HL-60 (cell line): Measurements from ENCODE around the gene VAV2.

ENCODE experiments used
- POLR2AphosphoS5 ChIP-seq: IDR thresholded peaks from 2 replicates; pipeline ENCODE4 v1.6.1; 2012; ENCODE audit warnings: low read depth
- TF ChIP-seq, protein P1 (sequence below): IDR thresholded peaks from one replicate; pipeline ENCODE4 v1.5.1; 2011; ENCODE audit warnings: low read length, control low read depth, inconsistent platforms; ENCODE audit not compliant: insufficient read depth

DNA sequence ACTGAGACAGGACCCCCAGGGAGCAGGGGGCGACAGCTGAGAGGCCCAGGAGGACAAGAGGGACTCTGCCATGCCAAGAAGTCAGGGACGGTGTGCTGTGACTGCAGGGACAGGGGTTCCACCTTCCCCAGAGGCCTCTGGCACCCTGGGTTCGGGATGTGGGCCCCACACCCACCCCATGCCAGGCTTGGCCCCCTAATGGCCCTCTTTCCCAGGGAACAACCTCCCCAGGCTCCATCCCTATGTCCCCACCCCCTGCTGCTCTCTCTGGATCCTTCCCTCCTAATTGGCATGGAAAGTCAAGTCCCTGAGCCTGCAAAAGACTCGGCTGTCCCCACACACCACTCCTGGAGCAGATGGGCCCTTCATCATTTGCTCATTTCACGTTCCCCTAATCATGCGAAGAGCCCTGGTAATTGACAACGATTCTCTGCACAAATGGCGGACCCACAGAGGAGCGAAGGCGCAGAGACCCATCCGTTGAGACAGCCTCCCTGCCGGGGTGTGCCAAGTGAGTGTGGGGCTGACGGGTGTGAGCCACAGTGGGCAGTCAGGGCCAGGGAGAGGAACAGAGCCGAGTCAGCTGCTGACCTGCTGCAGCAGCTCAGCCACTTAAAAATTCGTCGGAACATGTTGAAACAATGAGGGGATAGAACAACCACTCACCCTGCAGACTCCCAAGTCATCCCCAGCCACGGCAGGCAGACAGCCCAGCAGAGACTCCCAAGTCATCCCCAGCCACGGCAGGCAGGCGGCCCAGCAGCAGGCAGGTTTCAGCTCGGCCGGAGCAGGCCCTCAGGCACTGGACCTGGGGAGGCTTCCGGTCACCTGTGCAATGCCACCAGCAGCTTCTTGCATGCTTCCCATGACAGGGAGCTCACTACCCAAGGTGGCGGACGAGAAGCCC lies 109.0 kb downstream of the VAV2 start:
- TF ChIP-seq, protein P1, sequence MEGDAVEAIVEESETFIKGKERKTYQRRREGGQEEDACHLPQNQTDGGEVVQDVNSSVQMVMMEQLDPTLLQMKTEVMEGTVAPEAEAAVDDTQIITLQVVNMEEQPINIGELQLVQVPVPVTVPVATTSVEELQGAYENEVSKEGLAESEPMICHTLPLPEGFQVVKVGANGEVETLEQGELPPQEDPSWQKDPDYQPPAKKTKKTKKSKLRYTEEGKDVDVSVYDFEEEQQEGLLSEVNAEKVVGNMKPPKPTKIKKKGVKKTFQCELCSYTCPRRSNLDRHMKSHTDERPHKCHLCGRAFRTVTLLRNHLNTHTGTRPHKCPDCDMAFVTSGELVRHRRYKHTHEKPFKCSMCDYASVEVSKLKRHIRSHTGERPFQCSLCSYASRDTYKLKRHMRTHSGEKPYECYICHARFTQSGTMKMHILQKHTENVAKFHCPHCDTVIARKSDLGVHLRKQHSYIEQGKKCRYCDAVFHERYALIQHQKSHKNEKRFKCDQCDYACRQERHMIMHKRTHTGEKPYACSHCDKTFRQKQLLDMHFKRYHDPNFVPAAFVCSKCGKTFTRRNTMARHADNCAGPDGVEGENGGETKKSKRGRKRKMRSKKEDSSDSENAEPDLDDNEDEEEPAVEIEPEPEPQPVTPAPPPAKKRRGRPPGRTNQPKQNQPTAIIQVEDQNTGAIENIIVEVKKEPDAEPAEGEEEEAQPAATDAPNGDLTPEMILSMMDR: no peak
- no peak for TF ChIP-seq POLR2AphosphoS5
